ENCODE measurements around the gene TLL1. TPM values are rescaled to one million over a fixed set of nuclear protein-coding genes. Genes with fewer than 3 reads are reported as not detected.

TLL1 gene
- total and polyA plus RNA-seq, 4 donors: 0.04 to 0.25 (median 0.05) TPM; not detected in 1

GRCh38 chr4:165864271-165864670 lies 8.8 kb upstream of the TLL1 start:
- TF ChIP-seq ATF3 (IDR thresholded peaks at IDR 0.05) (no peak), CTCF (IDR thresholded peaks at IDR 0.05; ENCODE audit: low read depth, low read length, missing input control) (no peak), NR2F2 (IDR thresholded peaks at IDR 0.05) (no peak)

GRCh38 chr4:165866019-165866650 lies 6.9 kb upstream of the TLL1 start:
- no peak for DNase-seq (ENCODE audit: low spot score)
- TF ChIP-seq HNF4G (IDR thresholded peaks at IDR 0.05) (no peak), GABPA (IDR thresholded peaks at IDR 0.05 in 1 of 2, conservative IDR thresholded peaks at IDR 0.05 in 1 of 2) (no peak), RAD21 (IDR thresholded peaks at IDR 0.05) (no peak), TAF1 (conservative IDR thresholded peaks at IDR 0.05) (no peak), SP1 (IDR thresholded peaks at IDR 0.05) (no peak), MAX (IDR thresholded peaks at IDR 0.05) (no peak), ZBTB33 (IDR thresholded peaks at IDR 0.05) (no peak), JUND (IDR thresholded peaks at IDR 0.05) (no peak), REST (IDR thresholded peaks at IDR 0.05) (no peak), FOXA1 (IDR thresholded peaks at IDR 0.05) (no peak), RXRA (IDR thresholded peaks at IDR 0.05) (no peak), HNF4A (conservative IDR thresholded peaks at IDR 0.05) (no peak)
- Histone ChIP-seq H3K4me3 (ENCODE audit: low read depth in 1 of 3, low read length in 3 of 3) (no peak overlapping the region), H3K27me3 (ENCODE audit: control insufficient read depth in 4 of 4, insufficient read depth in 4 of 4, low read length in 3 of 4) (peaks cover 0 to 14% (median 0%) of the 10 kb centered on the region in 4 donors), H3K9ac (ENCODE audit: low read depth in 1 of 2, low read length in 2 of 2) (no peak overlapping the region), H3K27ac (ENCODE audit: low read depth in 1 of 2, low read length in 2 of 2) (no peak overlapping the region), H3K9me3 (ENCODE audit: control insufficient read depth in 4 of 4, low read length in 3 of 4) (no peaks in the 10 kb centered on the region), H3K4me1 (ENCODE audit: control insufficient read depth in 4 of 4, insufficient read depth in 4 of 4, low read length in 3 of 4) (no peaks in the 10 kb centered on the region), H3K36me3 (ENCODE audit: control insufficient read depth in 4 of 4, insufficient read depth in 3 of 4, low read depth in 1 of 4, low read length in 3 of 4) (no peaks in the 10 kb centered on the region)
- 48% methylated on average over 7 of the region's 7 CpGs for WGBS

More at GRCh38 chr4:165864271-165864670, 8.8 kb upstream of the TLL1 start:
- Histone ChIP-seq H3K27ac (ENCODE audit: low read depth in 1 of 2, low read length in 2 of 2) (no peak overlapping the region), H3K4me1 (ENCODE audit: control insufficient read depth in 4 of 4, insufficient read depth in 4 of 4, low read length in 3 of 4) (no peaks in the 10 kb centered on the region), H3K9ac (ENCODE audit: low read depth in 1 of 2, low read length in 2 of 2) (no peak overlapping the region), H3K4me3 (ENCODE audit: low read depth in 1 of 3, low read length in 3 of 3) (no peak overlapping the region), H3K27me3 (ENCODE audit: control insufficient read depth in 4 of 4, insufficient read depth in 4 of 4, low read length in 3 of 4) (peaks cover 0 to 6% (median 0%) of the 10 kb centered on the region in 4 donors), H3K9me3 (ENCODE audit: control insufficient read depth in 4 of 4, low read length in 3 of 4) (no peaks in the 10 kb centered on the region), H3K36me3 (ENCODE audit: control insufficient read depth in 4 of 4, insufficient read depth in 3 of 4, low read depth in 1 of 4, low read length in 3 of 4) (no peaks in the 10 kb centered on the region)
- WGBS: 58% methylated on average over 3 of the region's 3 CpGs
- no peak for DNase-seq (ENCODE audit: low spot score)
